OCI-LY7 (cell line): Measurements from ENCODE around the gene TNKS1BP1. TPM values are rescaled to one million over a fixed set of nuclear protein-coding genes. Genes with fewer than 3 reads are reported as not detected.
A peak's percentile ranks its signal among the peaks of the same experiment; 100 is the strongest.

Source experiments
- BruUV-seq: library from RNA; stranded (reverse); fragments of 400-500 nt; replicated peaks from 2 replicates; lab custom pipeline; 2021; lab: Mats Ljungman, UMichigan
- CTCF ChIA-PET: fragments of 300-600 bp; sonication (Branson Sonifier 250); formaldehyde crosslinking; loops from one replicate; lab custom pipeline; 2022; ENCODE audit warnings: antibody characterized with exemption; ENCODE audit not compliant: unreplicated experiment; lab: Charles Lee
- POLR2A ChIA-PET: fragments of 300-600 bp; sonication (Branson Sonifier 250); formaldehyde crosslinking; loops from one replicate; lab custom pipeline; 2022; ENCODE audit warnings: antibody characterized with exemption; lab: Charles Lee
- DNase-seq: peaks from one replicate; pipeline ENCODE4 v3.0.0-alpha.2; 2015; ENCODE audit warnings: low spot score
- H2AFZ ChIP-seq: fragments of 200-600 bp; sonication (generic), shearing (Covaris generic); 2 replicates; pipeline ENCODE4 v1.6.1; 2014; ENCODE audit warnings: mild to moderate bottlenecking, antibody characterized with exemption, low read length, moderate library complexity
- H3K27ac ChIP-seq: fragments of 200-600 bp; sonication (generic); 2 replicates; pipeline ENCODE4 v1.5.1; 2014; ENCODE audit warnings: mixed run types, low read depth, mild to moderate bottlenecking, moderate library complexity, low read length, inconsistent platforms; ENCODE audit not compliant: poor library complexity, severe bottlenecking
- H3K36me3 ChIP-seq: fragments of 200-600 bp; sonication (generic); 2 replicates; pipeline ENCODE4 v1.6.1; 2014; ENCODE audit warnings: mild to moderate bottlenecking, antibody characterized with exemption, low read length, moderate library complexity, mixed read lengths; ENCODE audit not compliant: insufficient read depth
- H3K4me1 ChIP-seq: fragments of 200-600 bp; sonication (generic); 2 replicates; pipeline ENCODE4 v1.5.1; 2014; ENCODE audit warnings: mild to moderate bottlenecking, low read length; ENCODE audit not compliant: insufficient read depth, poor library complexity, severe bottlenecking
- H3K4me2 ChIP-seq: fragments of 200-600 bp; sonication (generic); 2 replicates; pipeline ENCODE4 v1.6.1; 2014; ENCODE audit warnings: mild to moderate bottlenecking, low read length
- H3K4me3 ChIP-seq: fragments of 200-600 bp; sonication (generic); 2 replicates; pipeline ENCODE4 v1.5.1; 2014; ENCODE audit warnings: mild to moderate bottlenecking, low read depth, low read length; ENCODE audit not compliant: poor library complexity, severe bottlenecking
- H3K79me2 ChIP-seq: fragments of 200-600 bp; sonication (generic); 2 replicates; pipeline ENCODE4 v1.6.1; 2016; ENCODE audit warnings: low read depth, mild to moderate bottlenecking, low read length, moderate library complexity, mixed read lengths; ENCODE audit not compliant: insufficient read depth
- H3K9me2 ChIP-seq: fragments of 200-600 bp; sonication (generic); 2 replicates; pipeline ENCODE4 v1.6.1; 2016; ENCODE audit warnings: mild to moderate bottlenecking, low read length, mixed read lengths; ENCODE audit not compliant: insufficient read depth
- H3K9me3 ChIP-seq: fragments of 200-600 bp; sonication (generic); 2 replicates; pipeline ENCODE4 v1.6.1; 2014; ENCODE audit warnings: mild to moderate bottlenecking, mixed run types, low read length, mixed read lengths
- H4K20me1 ChIP-seq: fragments of 200-600 bp; sonication (generic); 2 replicates; pipeline ENCODE4 v1.6.1; 2014; ENCODE audit warnings: mild to moderate bottlenecking, antibody characterized with exemption, low read length, moderate library complexity, mixed read lengths; ENCODE audit not compliant: insufficient read depth
- CTCF ChIP-seq: fragments of 200-600 bp; sonication (generic); conservative IDR thresholded peaks from 2 replicates; pipeline ENCODE4 v1.5.1; 2014; ENCODE audit warnings: mild to moderate bottlenecking, antibody characterized with exemption, low read length, moderate library complexity, mixed read lengths
- EZH2phosphoT487 ChIP-seq: fragments of 200-600 bp; sonication (generic); IDR thresholded peaks from 2 replicates; pipeline ENCODE4 v1.6.1; 2018; ENCODE audit warnings: low read depth, borderline replicate concordance, mild to moderate bottlenecking, mixed run types, antibody characterized with exemption, low read length, moderate library complexity, mixed read lengths
- intact Hi-C: fragments of 100-400 bp; cut with micrococcal nuclease; formaldehyde crosslinking; loops from one replicate; pipeline ENCODE4 v1.10.0; 2022; ENCODE audit not compliant: unreplicated experiment
- total RNA-seq, 2 experiments: library from RNA; depleted of rRNA in 1 of 2; stranded (reverse); fragments of >200 nt in 1 of 2; shearing (Covaris generic) in 1 of 2; gene quantifications; 2 replicates each; pipeline ENCODE4 v1.2.3, GENCODE V29; 2014 to 2022

The TNKS1BP1 gene
- total RNA-seq, 2 experiments from 2014 or later = 5.3 to 16.4 TPM

- CTCF ChIA-PET = no interaction called here
- POLR2A ChIA-PET = no interaction called here
These were observed 23.3 kb upstream of the TNKS1BP1 start for GRCh38 chr11:57348052-57348451.

GRCh38 chr11:57347336-57347735 is 22.6 kb upstream of the TNKS1BP1 start:
- POLR2A ChIA-PET = no interaction called here
- H3K27ac ChIP-seq = no peak overlapping the region
- H2AFZ ChIP-seq = no peak overlapping the region
- no peak overlapping the region for H3K4me3 ChIP-seq
- no peaks in the 10 kb centered on the region for H3K79me2 ChIP-seq
- BruUV-seq = no TSS peak
- H3K36me3 ChIP-seq = no peaks in the 10 kb centered on the region
- H3K4me2 ChIP-seq = no peak overlapping the region
- H4K20me1 ChIP-seq = no peaks in the 10 kb centered on the region
- CTCF ChIA-PET = interaction anchor here (1.0 kb wide), 1 partner anchor 12 kb away, joined by 3 read pairs; the partner anchor contains the start of gene SSRP1
- no peak for DNase-seq
- TF ChIP-seq EZH2phosphoT487 = no peak
- TF ChIP-seq CTCF = no peak
- intact Hi-C loops = loop anchor here (5.0 kb wide), 2 partner anchors 110 to 185 kb away; partner anchors contain the start of gene TIMM10
- H3K9me3 ChIP-seq = no peaks in the 10 kb centered on the region
- peaks cover 4% of the 10 kb centered on the region for H3K4me1 ChIP-seq
- H3K9me2 ChIP-seq = no peaks in the 10 kb centered on the region

More at GRCh38 chr11:57348052-57348451, 23.3 kb upstream of the TNKS1BP1 start:
- no peak overlapping the region for H3K27ac ChIP-seq
- TF ChIP-seq CTCF (no peak), EZH2phosphoT487 (no peak)
- H3K79me2 ChIP-seq = no peaks in the 10 kb centered on the region
- no peak overlapping the region for H3K4me2 ChIP-seq
- H3K36me3 ChIP-seq = no peaks in the 10 kb centered on the region
- H3K9me2 ChIP-seq = no peaks in the 10 kb centered on the region
- H3K9me3 ChIP-seq = no peaks in the 10 kb centered on the region
- no peak overlapping the region for H2AFZ ChIP-seq
- DNase-seq = no peak
- intact Hi-C loops = loop anchor here (5.0 kb wide), 2 partner anchors 109 to 184 kb away; partner anchors contain the start of gene TIMM10
- no peaks in the 10 kb centered on the region for H4K20me1 ChIP-seq
- BruUV-seq = no TSS peak
- peaks cover 4% of the 10 kb centered on the region for H3K4me1 ChIP-seq
- no peak overlapping the region for H3K4me3 ChIP-seq

GRCh38 chr11:57345555-57346211 is 20.9 kb upstream of the TNKS1BP1 start:
- intact Hi-C loops = loop anchor here (1.0 to 5.0 kb wide), 4 partner anchors 112 to 296 kb away; partner anchors contain the start of gene TIMM10

More at GRCh38 chr11:57345555-57346211, 20.9 kb upstream of the TNKS1BP1 start:
- peaks cover 4% of the 10 kb centered on the region for H3K4me1 ChIP-seq
- H3K79me2 ChIP-seq = no peaks in the 10 kb centered on the region
- peak; percentile 77 for DNase-seq
- peak overlapping the region; percentile 34; the same call in 1 of the 2 replicates for H3K4me2 ChIP-seq
- no peak overlapping the region for H3K4me3 ChIP-seq
- H2AFZ ChIP-seq = peak overlapping the region; percentile 98
- no TSS peak for BruUV-seq
- no peaks in the 10 kb centered on the region for H3K36me3 ChIP-seq
- ChIA-PET POLR2A (interaction anchor here (0.8 kb wide), 1 partner anchor 20 kb away, joined by 3 read pairs; no protein-coding TSS in a partner anchor), CTCF (interaction anchor here (0.6 to 1.6 kb wide), 6 partner anchors 19 to 295 kb away, joined by 3 to 8 read pairs (median 5); no protein-coding TSS in a partner anchor)
- no peaks in the 10 kb centered on the region for H3K9me3 ChIP-seq
- TF ChIP-seq CTCF = peak; percentile 84
- no peak for TF ChIP-seq EZH2phosphoT487
- no peak overlapping the region for H3K27ac ChIP-seq
- H4K20me1 ChIP-seq = no peaks in the 10 kb centered on the region
- H3K9me2 ChIP-seq = no peaks in the 10 kb centered on the region
